Chondrocyte (in vitro differentiated cells): ENCODE data around the gene RNF19B. TPM values are rescaled to one million over a fixed set of nuclear protein-coding genes. Genes with fewer than 3 reads are reported as not detected.

ENCODE experiments used
- DNase-seq: peaks from one replicate; pipeline ENCODE4 v3.0.0; 2021; ENCODE audit warnings: mixed read lengths, low spot score
- H3K27ac Mint-ChIP-seq: one replicate; pipeline ENCODE4 v1.8.0; 2021; ENCODE audit warnings: mild to moderate bottlenecking, moderate library complexity, mixed read lengths; ENCODE audit not compliant: unreplicated experiment
- H3K27me3 Mint-ChIP-seq: 2 replicates; pipeline ENCODE4 v1.8.0; 2021; ENCODE audit warnings: low read depth, mixed read lengths
- H3K36me3 Mint-ChIP-seq: 2 replicates; pipeline ENCODE4 v1.8.0; 2021; ENCODE audit warnings: low read depth, mixed read lengths
- H3K4me1 Mint-ChIP-seq: 2 replicates; pipeline ENCODE4 v1.8.0; 2021; ENCODE audit warnings: low read depth, mild to moderate bottlenecking, mixed read lengths
- H3K4me3 Mint-ChIP-seq: one replicate; pipeline ENCODE4 v1.8.0; 2021; ENCODE audit warnings: mild to moderate bottlenecking, moderate library complexity, mixed read lengths; ENCODE audit not compliant: unreplicated experiment
- H3K9me3 Mint-ChIP-seq: 2 replicates; pipeline ENCODE4 v1.8.0; 2021; ENCODE audit warnings: low read depth, mixed read lengths
- CTCF ChIP-seq: fragments of 200-600 bp; sonication (generic); IDR thresholded peaks from 2 replicates; pipeline ENCODE4 v1.5.0; 2021; ENCODE audit warnings: antibody characterized with exemption, mild to moderate bottlenecking, moderate library complexity
- total RNA-seq: library from RNA; stranded (reverse); gene quantifications from 3 replicates; pipeline ENCODE4 v1.2.1, GENCODE V29; 2021

Gene RNF19B
- total RNA-seq, 1 donor from 2014 or later = 17.4 TPM

GRCh38 chr1:32904797-32905196 lies 59.8 kb downstream of the RNF19B start:
- no peak for TF ChIP-seq CTCF
- Mint-ChIP-seq H3K27ac (no peak overlapping the region), H3K4me1 (peaks cover 11% of the 10 kb centered on the region), H3K36me3 (no peaks in the 10 kb centered on the region), H3K4me3 (no peak overlapping the region), H3K27me3 (no peaks in the 10 kb centered on the region), H3K9me3 (no peaks in the 10 kb centered on the region)
- no peak for DNase-seq

- H3K4me3 Mint-ChIP-seq = no peak overlapping the region
- H3K9me3 Mint-ChIP-seq = no peaks in the 10 kb centered on the region
- H3K27me3 Mint-ChIP-seq = no peaks in the 10 kb centered on the region
- no peak for TF ChIP-seq CTCF
- peaks cover 11% of the 10 kb centered on the region for H3K4me1 Mint-ChIP-seq
- H3K27ac Mint-ChIP-seq = no peak overlapping the region
- peak; percentile 38 for DNase-seq
- no peaks in the 10 kb centered on the region for H3K36me3 Mint-ChIP-seq
Observed at GRCh38 chr1:32903991-32904785, 60.4 kb downstream of the RNF19B start.

- Mint-ChIP-seq H3K9me3 (no peaks in the 10 kb centered on the region), H3K36me3 (no peaks in the 10 kb centered on the region), H3K4me3 (peak overlapping the region; percentile 50), H3K4me1 (peaks cover 11% of the 10 kb centered on the region), H3K27ac (no peak overlapping the region), H3K27me3 (no peaks in the 10 kb centered on the region)
- DNase-seq = peak; percentile 72
- no peak for TF ChIP-seq CTCF
Observed at GRCh38 chr1:32902535-32902920, 62.1 kb downstream of the RNF19B start.

GRCh38 chr1:32901823-32902534 lies 62.6 kb downstream of the RNF19B start:
- peak overlapping the region; percentile 76 for H3K4me3 Mint-ChIP-seq
- no peak overlapping the region for H3K27ac Mint-ChIP-seq
- no peaks in the 10 kb centered on the region for H3K9me3 Mint-ChIP-seq
- peaks cover 11% of the 10 kb centered on the region for H3K4me1 Mint-ChIP-seq
- DNase-seq = peak; percentile 13
- no peaks in the 10 kb centered on the region for H3K36me3 Mint-ChIP-seq
- no peaks in the 10 kb centered on the region for H3K27me3 Mint-ChIP-seq
- TF ChIP-seq CTCF = no peak

GRCh38 chr1:32900956-32901822 lies 63.4 kb downstream of the RNF19B start, which contains the start of gene TMEM54:
TSS of gene TMEM54 (minus strand) at chr1:32901389. CDS start at chr1:32901238, 151 bp downstream.
- no peaks in the 10 kb centered on the region for H3K9me3 Mint-ChIP-seq
- TF ChIP-seq CTCF = no peak
- H3K4me1 Mint-ChIP-seq = peaks cover 11% of the 10 kb centered on the region

More at GRCh38 chr1:32900956-32901822, 63.4 kb downstream of the RNF19B start, which contains the start of gene TMEM54:
- Mint-ChIP-seq H3K4me3 (peak within 1 kb of the TSS; percentile 76), H3K36me3 (no peaks in the 10 kb centered on the region), H3K27me3 (no peaks in the 10 kb centered on the region), H3K27ac (no peak within 1 kb of the TSS)
- peak; percentile 85 for DNase-seq
